ENCODE results near the gene EPHA8. TPM values are rescaled to one million over a fixed set of nuclear protein-coding genes. Genes with fewer than 3 reads are reported as not detected.

Gene EPHA8
- total and polyA plus RNA-seq, 2 donors from 2014 or later: 0.09 TPM; not detected in 1

GRCh38 chr1:22566161-22566560 is 2.9 kb downstream of the EPHA8 start:
- Histone ChIP-seq H3K27me3 (ENCODE audit: control insufficient read depth, insufficient read depth, low read length) (peaks cover 2% of the 10 kb centered on the region), H3K9ac (ENCODE audit: low read length in 3 of 3) (no peak overlapping the region), H3K4me1 (ENCODE audit: control insufficient read depth in 2 of 3, insufficient read depth in 2 of 3, low read depth in 1 of 3, low read length in 3 of 3) (no peaks in the 10 kb centered on the region), H3K36me3 (ENCODE audit: control insufficient read depth in 2 of 3, insufficient read depth in 3 of 3, low read length in 3 of 3) (no peaks in the 10 kb centered on the region), H3K27ac (ENCODE audit: low read depth in 2 of 2, low read length in 2 of 2) (no peak overlapping the region), H3K4me3 (ENCODE audit: low read length in 3 of 3) (no peak overlapping the region), H3K9me3 (ENCODE audit: control insufficient read depth in 2 of 3, insufficient read depth in 1 of 3, low read length in 3 of 3) (no peaks in the 10 kb centered on the region)
- intact Hi-C loops (cut with DNase I): no loop called here
- DNase-seq (no peak), FAIRE-seq (no peak)
- TF ChIP-seq CTCF (IDR thresholded peaks at IDR 0.05; ENCODE audit: borderline replicate concordance, extremely low read depth, insufficient read depth): no peak

GRCh38 chr1:22567197-22567596 is 3.9 kb downstream of the EPHA8 start:
- no peak for TF ChIP-seq CTCF (IDR thresholded peaks at IDR 0.05; ENCODE audit: borderline replicate concordance, extremely low read depth, insufficient read depth)
- DNase-seq (peak in 1 of 5 donors; percentile 37), FAIRE-seq (no peak)
- no peaks in the 10 kb centered on the region for H3K4me1 ChIP-seq (ENCODE audit: control insufficient read depth in 2 of 3, insufficient read depth in 2 of 3, low read depth in 1 of 3, low read length in 3 of 3)
- no peak overlapping the region for H3K27ac ChIP-seq (ENCODE audit: low read depth in 2 of 2, low read length in 2 of 2)
- intact Hi-C loops (cut with DNase I): no loop called here
- H3K9me3 ChIP-seq (ENCODE audit: control insufficient read depth in 2 of 3, insufficient read depth in 1 of 3, low read length in 3 of 3): no peaks in the 10 kb centered on the region
- no peak overlapping the region for H3K9ac ChIP-seq (ENCODE audit: low read length in 3 of 3)
- H3K27me3 ChIP-seq (ENCODE audit: control insufficient read depth, insufficient read depth, low read length): peaks cover 2% of the 10 kb centered on the region
- H3K36me3 ChIP-seq (ENCODE audit: control insufficient read depth in 2 of 3, insufficient read depth in 3 of 3, low read length in 3 of 3): no peaks in the 10 kb centered on the region
- H3K4me3 ChIP-seq (ENCODE audit: low read length in 3 of 3): no peak overlapping the region

GRCh38 chr1:22567994-22568393 is 4.7 kb downstream of the EPHA8 start:
- no peaks in the 10 kb centered on the region for H3K36me3 ChIP-seq (ENCODE audit: control insufficient read depth in 2 of 3, insufficient read depth in 3 of 3, low read length in 3 of 3)
- no peaks in the 10 kb centered on the region for H3K4me1 ChIP-seq (ENCODE audit: control insufficient read depth in 2 of 3, insufficient read depth in 2 of 3, low read depth in 1 of 3, low read length in 3 of 3)
- H3K9me3 ChIP-seq (ENCODE audit: control insufficient read depth in 2 of 3, insufficient read depth in 1 of 3, low read length in 3 of 3): no peaks in the 10 kb centered on the region
- FAIRE-seq (no peak), DNase-seq (no peak)
- peaks cover 2% of the 10 kb centered on the region for H3K27me3 ChIP-seq (ENCODE audit: control insufficient read depth, insufficient read depth, low read length)
- H3K27ac ChIP-seq (ENCODE audit: low read depth in 2 of 2, low read length in 2 of 2): no peak overlapping the region
- no peak overlapping the region for H3K9ac ChIP-seq (ENCODE audit: low read length in 3 of 3)
- intact Hi-C loops (cut with DNase I): no loop called here
- H3K4me3 ChIP-seq (ENCODE audit: low read length in 3 of 3): no peak overlapping the region
- TF ChIP-seq CTCF (IDR thresholded peaks at IDR 0.05; ENCODE audit: borderline replicate concordance, extremely low read depth, insufficient read depth): no peak

GRCh38 chr1:22569269-22569668 is 6.0 kb downstream of the EPHA8 start:
- Histone ChIP-seq H3K4me1 (ENCODE audit: control insufficient read depth in 2 of 3, insufficient read depth in 2 of 3, low read depth in 1 of 3, low read length in 3 of 3) (no peaks in the 10 kb centered on the region), H3K27ac (ENCODE audit: low read depth in 2 of 2, low read length in 2 of 2) (no peak overlapping the region), H3K9ac (ENCODE audit: low read length in 3 of 3) (no peak overlapping the region), H3K36me3 (ENCODE audit: control insufficient read depth in 2 of 3, insufficient read depth in 3 of 3, low read length in 3 of 3) (no peaks in the 10 kb centered on the region), H3K9me3 (ENCODE audit: control insufficient read depth in 2 of 3, insufficient read depth in 1 of 3, low read length in 3 of 3) (no peaks in the 10 kb centered on the region), H3K27me3 (ENCODE audit: control insufficient read depth, insufficient read depth, low read length) (no peaks in the 10 kb centered on the region), H3K4me3 (ENCODE audit: low read length in 3 of 3) (no peak overlapping the region)
- FAIRE-seq: no peak
- intact Hi-C loops (cut with DNase I): no loop called here
- no peak for TF ChIP-seq CTCF (IDR thresholded peaks at IDR 0.05; ENCODE audit: borderline replicate concordance, extremely low read depth, insufficient read depth)
- no peak for DNase-seq
